ENCODE results near the gene NFE2.
"Not testable (repeated sequence)": the region's sequence is repeated elsewhere in the genome, so short reads cannot be mapped to it uniquely, and the experiment has no call there.

NFE2 gene

GRCh38 chr12:54294953-54295566 is 5.8 kb downstream of the NFE2 start:
- no peaks in the 10 kb centered on the region for H3K9me3 Mint-ChIP-seq
- H3K27me3 Mint-ChIP-seq: peaks cover 20% of the 10 kb centered on the region
- ATAC-seq: no peak
- peak overlapping the region; percentile 27 for H3K27ac Mint-ChIP-seq
- peaks cover 12% of the 10 kb centered on the region for H3K4me1 Mint-ChIP-seq
- H3K4me3 Mint-ChIP-seq: no peak overlapping the region
- no peaks in the 10 kb centered on the region for H3K36me3 Mint-ChIP-seq

- Mint-ChIP-seq H3K27ac (peak overlapping the region; percentile 27), H3K4me3 (no peak overlapping the region), H3K9me3 (no peaks in the 10 kb centered on the region), H3K36me3 (no peaks in the 10 kb centered on the region), H3K4me1 (peaks cover 10% of the 10 kb centered on the region), H3K27me3 (peaks cover 13% of the 10 kb centered on the region)
- peak; percentile 68 for ATAC-seq
These were observed 6.5 kb downstream of the NFE2 start for GRCh38 chr12:54294152-54294952.

GRCh38 chr12:54292931-54293241 is 7.9 kb downstream of the NFE2 start:
- peaks cover 20% of the 10 kb centered on the region for H3K4me1 Mint-ChIP-seq
- H3K27ac Mint-ChIP-seq: no peak overlapping the region
- no peak for ATAC-seq
- H3K4me3 Mint-ChIP-seq: no peak overlapping the region
- H3K27me3 Mint-ChIP-seq: peaks cover 3% of the 10 kb centered on the region
- peaks cover under 1% of the 10 kb centered on the region for H3K36me3 Mint-ChIP-seq
- no peaks in the 10 kb centered on the region for H3K9me3 Mint-ChIP-seq

GRCh38 chr12:54292083-54292930 is 8.5 kb downstream of the NFE2 start:
- Mint-ChIP-seq H3K27me3 (no peaks in the 10 kb centered on the region), H3K4me3 (no peak overlapping the region), H3K36me3 (peaks cover 7% of the 10 kb centered on the region), H3K27ac (no peak overlapping the region), H3K4me1 (peaks cover 17% of the 10 kb centered on the region), H3K9me3 (no peaks in the 10 kb centered on the region)
- no peak for ATAC-seq

- H3K9me3 Mint-ChIP-seq: no peaks in the 10 kb centered on the region
- peaks cover 26% of the 10 kb centered on the region for H3K36me3 Mint-ChIP-seq
- no peak overlapping the region for H3K27ac Mint-ChIP-seq
- no peaks in the 10 kb centered on the region for H3K27me3 Mint-ChIP-seq
- no peak for ATAC-seq
- no peak overlapping the region for H3K4me3 Mint-ChIP-seq
- peaks cover 54% of the 10 kb centered on the region for H3K4me1 Mint-ChIP-seq
These were observed 13.3 kb downstream of the NFE2 start for GRCh38 chr12:54287261-54288157.

- ATAC-seq: no peak
- peak overlapping the region; percentile 30 for H3K27ac Mint-ChIP-seq
- H3K36me3 Mint-ChIP-seq: peaks cover 26% of the 10 kb centered on the region
- H3K9me3 Mint-ChIP-seq: no peaks in the 10 kb centered on the region
- no peaks in the 10 kb centered on the region for H3K27me3 Mint-ChIP-seq
- peaks cover 66% of the 10 kb centered on the region for H3K4me1 Mint-ChIP-seq
- H3K4me3 Mint-ChIP-seq: no peak overlapping the region
These were observed 14.5 kb downstream of the NFE2 start for GRCh38 chr12:54286042-54287030.

- Mint-ChIP-seq H3K4me3 (no peak overlapping the region), H3K27me3 (no peaks in the 10 kb centered on the region), H3K27ac (peak overlapping the region; percentile 30), H3K4me1 (peaks cover 66% of the 10 kb centered on the region), H3K36me3 (peaks cover 26% of the 10 kb centered on the region), H3K9me3 (no peaks in the 10 kb centered on the region)
- ATAC-seq: no peak
These were observed 15.4 kb downstream of the NFE2 start for GRCh38 chr12:54285150-54286041.

- not testable (repeated sequence) for H3K4me3 Mint-ChIP-seq, H3K9me3 Mint-ChIP-seq, ATAC-seq, H3K27ac Mint-ChIP-seq, H3K27me3 Mint-ChIP-seq
- Mint-ChIP-seq H3K4me1 (peaks cover 60% of the 10 kb centered on the region), H3K36me3 (peaks cover 26% of the 10 kb centered on the region)
These were observed 16.6 kb downstream of the NFE2 start for GRCh38 chr12:54284070-54284780.

- Mint-ChIP-seq H3K27ac (no peak overlapping the region), H3K27me3 (no peaks in the 10 kb centered on the region), H3K4me3 (no peak overlapping the region), H3K9me3 (no peaks in the 10 kb centered on the region), H3K36me3 (peaks cover 26% of the 10 kb centered on the region), H3K4me1 (peaks cover 57% of the 10 kb centered on the region)
- ATAC-seq: no peak
These were observed 17.7 kb downstream of the NFE2 start for GRCh38 chr12:54282949-54283593.

- not testable (repeated sequence) for H3K9me3 Mint-ChIP-seq, H3K4me3 Mint-ChIP-seq, ATAC-seq, H3K27me3 Mint-ChIP-seq, H3K27ac Mint-ChIP-seq
- Mint-ChIP-seq H3K4me1 (peaks cover 57% of the 10 kb centered on the region), H3K36me3 (peaks cover 14% of the 10 kb centered on the region)
These were observed 19.1 kb downstream of the NFE2 start for GRCh38 chr12:54281694-54282093.

- not testable (repeated sequence) for H3K36me3 Mint-ChIP-seq, ATAC-seq, H3K9me3 Mint-ChIP-seq, H3K27ac Mint-ChIP-seq, H3K4me3 Mint-ChIP-seq, H3K27me3 Mint-ChIP-seq
- peaks cover 58% of the 10 kb centered on the region for H3K4me1 Mint-ChIP-seq
These were observed 19.6 kb downstream of the NFE2 start for GRCh38 chr12:54281261-54281638.

- ATAC-seq: peak; percentile 98
- Mint-ChIP-seq H3K36me3 (peaks cover 4% of the 10 kb centered on the region), H3K27ac (no peak within 1 kb of the TSS), H3K27me3 (no peaks in the 10 kb centered on the region), H3K9me3 (no peaks in the 10 kb centered on the region), H3K4me1 (peaks cover 56% of the 10 kb centered on the region), H3K4me3 (no peak within 1 kb of the TSS)
These were observed 20.2 kb downstream of the NFE2 start, which contains the start of gene HNRNPA1 for GRCh38 chr12:54280468-54281260. Gene HNRNPA1, plus strand, starts transcription at chr12:54280726. Its CDS starts 82 bp downstream, at chr12:54280808.

All from stimulated activated memory B cell treated with anti-CD40 and anti-IgM and Interleukin-4, amounts not matched to agents 10 μg/mL and 1 μg/mL and 100 μg/mL, for 72 hours (primary cell).